Upper lobe of right lung (tissue), 1 donor: Measurements from ENCODE around the gene PFKFB1. TPM values are rescaled to one million over a fixed set of nuclear protein-coding genes. Genes with fewer than 3 reads are reported as not detected.

Experiments
- ATAC-seq: fragments of 200-7000 bp; cut with Tn5 transposase; one replicate; pipeline ENCODE4 v1.9.1; 2020; ENCODE audit warnings: mild to moderate bottlenecking, moderate library complexity
- DNase-seq: peaks from one replicate; pipeline ENCODE4 v3.0.0-alpha.2; 2020
- H3K27ac ChIP-seq: fragments of 200-600 bp; one replicate; pipeline ENCODE4 v1.8.0; 2022
- H3K27me3 ChIP-seq: fragments of 200-600 bp; one replicate; pipeline ENCODE4 v1.8.0; 2022; ENCODE audit warnings: mild to moderate bottlenecking
- H3K36me3 ChIP-seq: fragments of 200-600 bp; one replicate; pipeline ENCODE4 v1.8.0; 2022
- H3K4me1 ChIP-seq: fragments of 200-600 bp; one replicate; pipeline ENCODE4 v1.8.0; 2022
- H3K4me3 ChIP-seq: fragments of 200-600 bp; one replicate; pipeline ENCODE4 v1.8.0; 2022; ENCODE audit warnings: mild to moderate bottlenecking
- H3K9me3 ChIP-seq: fragments of 200-600 bp; one replicate; pipeline ENCODE4 v1.8.0; 2022
- intact Hi-C: fragments of 100-400 bp; cut with DNase I; formaldehyde crosslinking; loops from one replicate; pipeline ENCODE4 v1.11.0; 2022
- total RNA-seq: library from RNA; stranded (reverse); fragmentation: NEBNext Ultra II Directional; extraction: Animal tissue kit (Norgen Biotek cat#: 25700); gene quantifications from one replicate; pipeline ENCODE4 v1.2.1, GENCODE V29; 2021
- TF ChIP-seq, protein P1 (sequence below): fragments of 200-600 bp; IDR thresholded peaks from one replicate; pipeline ENCODE4 v1.8.0; 2022; ENCODE audit warnings: antibody characterized with exemption
- donor health status: DM: no; HTN: yes; CAD: no; lungs with severe emphysema.

PFKFB1 gene
- total RNA-seq, 1 donor from 2014 or later = not detected

DNA sequence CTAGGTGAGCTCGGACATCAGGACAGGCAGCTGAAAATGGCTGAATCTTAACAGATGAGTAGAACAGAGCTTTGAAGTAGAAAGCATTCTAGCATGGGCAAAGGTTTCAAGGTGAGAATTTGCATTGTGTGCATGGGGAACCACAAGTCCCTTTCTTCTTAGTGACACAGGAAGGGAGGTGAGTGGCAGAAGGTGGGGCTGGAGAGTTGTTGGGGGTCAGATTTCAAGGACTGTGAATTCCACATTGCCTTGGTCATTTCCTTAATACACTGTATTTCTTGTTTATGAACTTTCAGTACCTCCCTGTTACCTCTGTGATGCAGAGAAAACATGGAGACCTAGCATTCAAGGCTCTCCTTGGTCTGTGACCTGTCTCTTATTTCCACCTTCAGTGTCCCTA, 10.2 kb upstream of the PFKFB1 start:
- intact Hi-C loops = no loop called here
- no peak overlapping the region for H3K4me3 ChIP-seq

DNA sequence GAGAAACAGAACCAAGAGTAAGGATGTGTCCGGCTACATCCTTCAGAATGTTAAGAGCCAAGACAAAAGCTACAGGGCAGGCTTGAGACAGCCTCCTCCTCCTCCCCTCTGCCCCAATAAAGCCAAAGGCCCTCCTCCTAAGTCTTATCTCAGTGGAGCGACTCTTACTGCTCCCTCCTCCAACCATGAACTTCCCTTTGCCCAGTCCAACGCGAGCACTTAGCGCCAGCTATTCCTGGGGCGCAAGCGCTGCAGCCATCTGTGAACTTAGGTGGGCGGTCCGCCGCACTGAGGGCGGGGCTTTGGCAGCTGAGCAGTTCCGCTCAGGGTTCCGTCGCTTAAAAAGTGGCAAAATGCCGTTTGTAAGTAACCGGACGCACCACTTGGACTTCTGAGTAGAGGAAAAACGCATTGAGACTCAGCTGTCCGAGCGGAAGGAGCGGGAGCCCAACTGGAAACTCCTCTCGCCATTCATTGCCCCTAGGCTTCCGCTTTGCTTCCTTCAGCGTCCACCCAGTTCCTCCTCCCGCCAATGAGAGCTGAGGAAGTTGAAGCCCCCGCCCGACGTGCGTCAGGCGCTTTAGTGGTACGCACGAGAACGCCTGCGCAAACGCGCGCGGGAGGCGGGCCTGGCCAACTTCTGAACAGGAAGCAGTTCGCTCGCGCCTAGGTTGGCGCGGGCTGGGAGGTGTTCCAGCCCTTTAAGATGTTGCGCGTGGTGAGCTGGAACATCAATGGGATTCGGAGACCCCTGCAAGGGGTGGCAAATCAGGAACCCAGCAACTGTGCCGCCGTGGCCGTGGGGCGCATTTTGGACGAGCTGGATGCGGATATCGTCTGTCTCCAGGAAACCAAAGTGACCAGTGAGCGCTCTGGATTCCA, 6.0 kb upstream of the PFKFB1 start, which contains the start of gene APEX2:
APEX2 (plus strand) TSS at position 647 of the 882 bp plus-strand sequence; CDS start at position 707, 60 bp downstream.
- DNase-seq (peak; percentile 95), ATAC-seq (peak; percentile 97)
- TF ChIP-seq, protein P1, sequence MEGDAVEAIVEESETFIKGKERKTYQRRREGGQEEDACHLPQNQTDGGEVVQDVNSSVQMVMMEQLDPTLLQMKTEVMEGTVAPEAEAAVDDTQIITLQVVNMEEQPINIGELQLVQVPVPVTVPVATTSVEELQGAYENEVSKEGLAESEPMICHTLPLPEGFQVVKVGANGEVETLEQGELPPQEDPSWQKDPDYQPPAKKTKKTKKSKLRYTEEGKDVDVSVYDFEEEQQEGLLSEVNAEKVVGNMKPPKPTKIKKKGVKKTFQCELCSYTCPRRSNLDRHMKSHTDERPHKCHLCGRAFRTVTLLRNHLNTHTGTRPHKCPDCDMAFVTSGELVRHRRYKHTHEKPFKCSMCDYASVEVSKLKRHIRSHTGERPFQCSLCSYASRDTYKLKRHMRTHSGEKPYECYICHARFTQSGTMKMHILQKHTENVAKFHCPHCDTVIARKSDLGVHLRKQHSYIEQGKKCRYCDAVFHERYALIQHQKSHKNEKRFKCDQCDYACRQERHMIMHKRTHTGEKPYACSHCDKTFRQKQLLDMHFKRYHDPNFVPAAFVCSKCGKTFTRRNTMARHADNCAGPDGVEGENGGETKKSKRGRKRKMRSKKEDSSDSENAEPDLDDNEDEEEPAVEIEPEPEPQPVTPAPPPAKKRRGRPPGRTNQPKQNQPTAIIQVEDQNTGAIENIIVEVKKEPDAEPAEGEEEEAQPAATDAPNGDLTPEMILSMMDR = no peak
- Histone ChIP-seq H3K9me3 (no peaks in the 10 kb centered on the region), H3K27me3 (no peaks in the 10 kb centered on the region), H3K4me1 (peaks cover 7% of the 10 kb centered on the region), H3K4me3 (peak within 1 kb of the TSS; percentile 63), H3K36me3 (peaks cover 14% of the 10 kb centered on the region), H3K27ac (peak within 1 kb of the TSS; percentile 90)
- intact Hi-C loops = no loop called here

More for the DNA sequence above, 10.2 kb upstream of the PFKFB1 start:
- TF ChIP-seq, protein P1 = no peak
- no peak for DNase-seq
- H3K9me3 ChIP-seq = no peaks in the 10 kb centered on the region
- no peak for ATAC-seq
- no peaks in the 10 kb centered on the region for H3K27me3 ChIP-seq
- H3K36me3 ChIP-seq = peaks cover 14% of the 10 kb centered on the region
- peaks cover 7% of the 10 kb centered on the region for H3K4me1 ChIP-seq
- no peak overlapping the region for H3K27ac ChIP-seq

DNA sequence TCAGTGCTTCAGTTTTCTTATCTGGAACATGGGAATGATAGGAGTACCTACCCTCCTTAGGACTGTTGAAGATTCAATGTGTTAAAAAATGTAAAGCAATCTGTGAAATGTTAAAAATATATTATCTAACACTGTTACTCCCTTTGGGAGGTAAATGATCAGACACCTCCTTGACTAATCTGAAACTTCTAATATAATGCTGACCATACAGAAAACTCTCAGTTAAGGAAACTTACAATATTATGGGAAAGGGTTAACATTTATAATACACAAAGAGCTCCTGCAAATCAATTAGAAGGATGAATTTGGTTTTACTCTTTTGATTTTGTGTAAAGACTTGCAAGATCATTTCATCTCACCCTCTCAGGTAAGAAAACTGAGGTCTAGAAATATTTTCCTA, 1.6 kb upstream of the PFKFB1 start:
- ATAC-seq = no peak
- H3K27ac ChIP-seq = no peak overlapping the region
- intact Hi-C loops = no loop called here

DNA sequence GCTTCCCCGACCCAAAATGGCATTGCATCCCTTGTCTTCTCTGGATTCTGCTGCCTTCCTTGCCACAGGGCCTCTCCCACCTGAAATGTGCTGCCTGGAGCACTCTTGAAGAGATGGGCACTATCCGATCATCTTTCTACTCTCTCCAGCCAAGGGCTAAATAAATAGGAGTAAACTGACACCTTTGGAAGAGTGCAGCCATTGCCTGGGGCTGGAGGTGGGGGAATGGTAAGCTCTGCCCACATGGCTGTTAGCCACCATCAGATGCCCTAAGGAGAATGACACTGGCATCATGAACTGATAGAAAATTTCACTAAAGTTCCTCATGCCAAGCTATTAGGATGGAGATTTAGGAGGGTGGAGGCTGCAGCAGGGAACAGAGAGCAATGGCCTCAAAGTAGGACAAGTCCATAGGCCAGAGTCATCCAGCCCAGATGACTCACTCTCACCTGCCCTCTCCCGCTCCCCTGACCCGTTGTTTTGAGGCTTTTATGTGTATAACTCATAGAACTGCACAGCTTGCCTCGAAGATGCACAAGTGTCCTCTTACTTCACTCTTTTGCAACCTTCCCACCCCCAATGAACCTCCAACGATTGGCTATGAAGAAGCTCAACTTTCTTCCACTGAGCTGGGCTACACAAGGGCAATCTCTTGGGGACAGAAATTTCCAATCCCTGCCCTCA, 822 bp upstream of the PFKFB1 start:
- DNase-seq (no peak), ATAC-seq (peak; percentile 43)
- no peaks in the 10 kb centered on the region for H3K9me3 ChIP-seq

More for the DNA sequence above, 1.6 kb upstream of the PFKFB1 start:
- Histone ChIP-seq H3K9me3 (no peaks in the 10 kb centered on the region), H3K4me3 (no peak overlapping the region), H3K27me3 (no peaks in the 10 kb centered on the region), H3K36me3 (no peaks in the 10 kb centered on the region), H3K4me1 (no peaks in the 10 kb centered on the region)
- TF ChIP-seq, protein P1 = no peak
- no peak for DNase-seq

DNA sequence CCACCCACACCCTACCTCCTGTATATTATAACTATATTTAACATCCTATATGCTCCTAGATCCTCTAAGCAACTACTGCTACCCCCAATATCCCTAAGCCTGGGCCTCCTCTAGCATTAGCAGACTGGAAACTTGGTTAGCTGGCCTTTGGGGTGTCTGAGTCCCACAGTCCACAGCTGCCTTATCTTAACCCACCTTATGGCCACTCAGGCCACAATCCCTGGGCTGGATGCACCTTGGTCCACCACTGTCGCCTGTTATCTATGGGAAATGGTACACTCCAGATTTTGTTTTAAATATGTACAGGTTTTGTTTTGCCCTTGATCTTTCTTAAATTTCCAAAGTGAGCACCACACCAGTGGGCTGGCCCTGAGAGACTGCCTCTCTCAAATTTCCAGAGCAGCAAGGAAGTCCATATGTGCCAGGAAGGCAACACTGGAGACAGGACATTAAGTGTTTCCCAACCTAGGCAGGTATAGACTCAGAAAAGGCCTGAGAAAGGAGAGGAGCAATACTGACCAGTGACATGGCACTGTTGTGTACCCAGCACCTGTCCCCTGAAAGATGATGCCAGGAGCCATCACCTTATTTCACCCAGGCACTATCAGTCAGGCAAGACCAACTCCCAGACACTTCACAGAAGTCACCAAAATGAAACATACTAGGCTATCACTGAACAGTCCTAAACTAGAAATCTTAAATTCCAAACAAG, 921 bp downstream of the PFKFB1 start:
- no peak overlapping the region for H3K4me3 ChIP-seq
- H3K27ac ChIP-seq = no peak overlapping the region
- no peaks in the 10 kb centered on the region for H3K9me3 ChIP-seq
- TF ChIP-seq, protein P1 = no peak
- H3K27me3 ChIP-seq = no peaks in the 10 kb centered on the region
- no peaks in the 10 kb centered on the region for H3K36me3 ChIP-seq
- DNase-seq (no peak), ATAC-seq (no peak)
- H3K4me1 ChIP-seq = no peaks in the 10 kb centered on the region
- intact Hi-C loops = no loop called here

More for the DNA sequence above, 822 bp upstream of the PFKFB1 start:
- H3K4me3 ChIP-seq = no peak overlapping the region
- H3K27me3 ChIP-seq = no peaks in the 10 kb centered on the region
- intact Hi-C loops = no loop called here
- H3K4me1 ChIP-seq = no peaks in the 10 kb centered on the region
- H3K36me3 ChIP-seq = no peaks in the 10 kb centered on the region
- H3K27ac ChIP-seq = no peak overlapping the region
- TF ChIP-seq, protein P1 = no peak
